ENCODE results near the gene XKR7. TPM values are rescaled to one million over a fixed set of nuclear protein-coding genes. Genes with fewer than 3 reads are reported as not detected.

XKR7 gene
- total RNA-seq, 2 donors from 2014 or later = not detected

Other genes starting within 250 kb of the XKR7 start
- 10 to 100 TPM; 65.4 to 76.0 TPM for gene BCL2L1, start 245.3 kb upstream of the XKR7 start, total RNA-seq
- gene TPX2, start 228.9 kb upstream of the XKR7 start, total RNA-seq = under 1 TPM; 0.76 to 0.88 TPM
- not detected for gene MYLK2, start 148.8 kb upstream of the XKR7 start, total RNA-seq
- 1 to 10 TPM; 2.8 to 5.0 TPM for gene FOXS1, start 122.5 kb upstream of the XKR7 start, total RNA-seq
- gene DUSP15, start 97.6 kb upstream of the XKR7 start, total RNA-seq = 1 to 10 TPM in 1 of 2 donors, under 1 TPM in 1; 0.90 to 1.0 TPM
- under 1 TPM; 0.14 to 0.19 TPM for gene TTLL9, start 97.5 kb upstream of the XKR7 start, total RNA-seq
- gene PDRG1, start 16.1 kb upstream of the XKR7 start, total RNA-seq = 1 to 10 TPM; 5.0 to 5.3 TPM
- gene CCM2L, start 42.3 kb downstream of the XKR7 start, total RNA-seq = 1 to 10 TPM; 6.8 to 9.7 TPM
- gene HCK, start 84.1 kb downstream of the XKR7 start, total RNA-seq = 10 to 100 TPM; 12.7 to 26.9 TPM
- gene TM9SF4, start 141.6 kb downstream of the XKR7 start, total RNA-seq = 10 to 100 TPM; 29.4 to 30.0 TPM
- gene PLAGL2, start 239.6 kb downstream of the XKR7 start, total RNA-seq = 1 to 10 TPM; 4.8 to 5.6 TPM
- gene POFUT1, start 239.7 kb downstream of the XKR7 start, total RNA-seq = 10 to 100 TPM; 34.6 to 36.4 TPM

Measured in posterior vena cava (tissue), 2 donors.